GM18861 (cell line): ENCODE data around the gene CAPN1.
A peak's percentile ranks its signal among the peaks of the same experiment; 100 is the strongest.
"Not testable (repeated sequence)": the region's sequence is repeated elsewhere in the genome, so short reads cannot be mapped to it uniquely, and the experiment has no call there.

Experiments
- ATAC-seq: cut with Tn5 transposase; IDR thresholded peaks from one replicate; pipeline ENCODE4 v1.9.1; 2021; ENCODE audit not compliant: unreplicated experiment

The CAPN1 gene

DNA sequence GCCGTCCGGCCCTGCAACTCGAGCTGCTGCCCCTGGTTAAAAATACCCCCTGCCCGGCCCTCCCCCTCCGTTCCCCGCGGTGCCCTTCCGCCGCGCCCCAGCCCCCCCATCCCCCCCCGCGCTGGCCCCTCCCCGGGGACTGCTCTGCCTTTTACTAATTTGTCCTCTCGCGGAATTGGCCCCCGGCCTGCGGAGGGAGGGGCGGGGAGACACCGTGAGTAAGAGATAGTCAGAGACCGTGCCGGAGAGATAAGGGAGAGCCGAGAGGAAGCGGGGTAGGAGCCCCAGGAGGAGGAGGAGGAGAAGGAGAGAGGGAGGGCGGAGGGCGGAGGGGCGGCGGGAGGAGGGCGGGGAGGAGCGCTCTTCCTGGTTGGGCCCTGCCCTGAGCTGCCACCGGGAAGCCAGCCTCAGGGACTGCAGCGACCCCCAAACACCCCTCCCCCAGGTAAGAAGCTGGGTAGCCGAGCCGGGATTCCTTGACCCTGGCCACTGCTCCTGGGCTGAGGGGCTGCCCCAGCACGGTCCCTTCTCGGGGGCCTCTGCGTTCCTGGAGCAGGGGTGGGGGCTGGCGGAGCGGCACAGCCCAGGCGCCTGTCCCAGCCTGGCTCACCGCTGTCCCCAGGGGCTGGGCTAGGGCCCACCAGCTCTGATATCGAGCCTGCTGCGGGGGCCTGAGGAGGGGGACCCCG, at the start of gene CAPN1:
Gene CAPN1 (plus strand): TSS at position 360 of the 689 bp plus-strand sequence. CDS start 774 bp downstream, outside the sequence.
- ATAC-seq: no peak

GRCh38 chr11:65132238-65132987, 49.3 kb upstream of the CAPN1 start:
- ATAC-seq: peak; percentile 35

GRCh38 chr11:65132988-65133700, 48.6 kb upstream of the CAPN1 start:
- no peak for ATAC-seq

- no peak for ATAC-seq
Observed at GRCh38 chr11:65133724-65134123, 48.0 kb upstream of the CAPN1 start.

DNA sequence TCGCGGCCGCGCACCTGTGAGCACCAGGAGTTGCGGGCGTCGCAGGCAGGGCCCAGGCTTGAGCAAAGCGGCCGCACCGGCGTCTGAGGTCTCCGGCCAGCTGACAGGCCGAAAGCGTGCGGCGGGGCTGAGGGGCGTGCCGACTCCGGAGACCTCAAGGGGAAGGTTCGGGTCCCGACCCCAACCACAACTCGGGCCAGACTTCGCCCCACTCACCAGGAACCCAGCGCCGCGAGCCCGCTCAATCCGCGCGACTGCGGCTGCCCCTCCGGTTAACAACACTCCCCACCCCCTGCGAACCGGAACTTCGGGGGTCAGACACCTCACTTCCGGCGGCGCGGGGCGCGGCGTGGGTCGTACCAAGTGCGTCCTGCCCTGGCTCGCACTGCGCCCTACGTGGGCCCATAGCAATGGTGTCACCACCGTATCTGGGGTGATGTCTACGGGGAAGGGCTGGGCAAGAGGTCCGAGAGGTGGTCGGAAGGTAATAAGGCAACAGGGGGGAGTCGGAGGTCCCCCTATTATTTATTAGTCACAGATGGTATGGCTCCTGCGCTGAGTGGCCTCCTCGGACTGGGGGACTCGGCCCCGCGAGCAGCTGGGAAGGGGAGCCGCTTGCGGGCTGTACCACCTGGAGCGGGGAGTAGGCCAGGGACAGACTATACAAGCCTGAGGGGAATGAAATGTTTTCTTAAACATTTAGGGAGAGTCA, 47.3 kb upstream of the CAPN1 start, which contains the start of gene SYVN1:
Gene SYVN1 (minus strand): TSS at position 280 of the 712 bp plus-strand sequence. CDS start 918 bp downstream, outside the sequence.
- ATAC-seq: peak; percentile 40

DNA sequence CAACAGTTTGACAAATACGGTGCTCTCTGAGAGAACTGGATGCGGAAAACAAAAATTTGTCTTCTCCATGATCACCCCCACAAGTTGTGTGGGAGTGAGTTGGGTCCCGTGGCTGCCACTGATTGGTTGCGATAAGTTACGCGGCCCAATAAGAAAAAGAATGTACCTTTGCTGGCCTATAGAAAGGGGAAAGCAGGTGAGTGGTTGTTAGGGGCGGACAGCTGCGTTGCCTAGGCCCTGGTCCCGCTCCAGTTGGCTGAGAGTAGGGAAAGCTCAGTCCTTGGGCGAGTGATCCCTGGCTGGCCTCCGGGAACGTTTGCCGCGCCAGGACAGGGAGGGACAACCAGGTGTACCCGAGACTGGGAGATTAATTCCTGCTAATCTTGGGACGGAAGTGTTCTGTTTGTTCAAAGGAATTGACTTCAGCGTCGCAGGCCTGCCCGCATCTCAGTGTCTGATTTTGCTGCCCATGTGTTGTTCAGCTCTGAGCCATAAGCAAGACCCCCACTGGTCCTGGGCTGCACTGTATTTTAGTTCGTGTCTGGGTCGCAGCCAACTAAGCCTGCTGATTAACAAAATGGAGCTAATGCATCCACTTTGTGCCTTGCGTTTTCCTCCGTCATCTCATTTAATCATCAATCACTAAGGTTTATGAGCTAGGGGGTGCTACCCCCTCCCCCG, 46.6 kb upstream of the CAPN1 start:
- ATAC-seq: peak; percentile 60

DNA sequence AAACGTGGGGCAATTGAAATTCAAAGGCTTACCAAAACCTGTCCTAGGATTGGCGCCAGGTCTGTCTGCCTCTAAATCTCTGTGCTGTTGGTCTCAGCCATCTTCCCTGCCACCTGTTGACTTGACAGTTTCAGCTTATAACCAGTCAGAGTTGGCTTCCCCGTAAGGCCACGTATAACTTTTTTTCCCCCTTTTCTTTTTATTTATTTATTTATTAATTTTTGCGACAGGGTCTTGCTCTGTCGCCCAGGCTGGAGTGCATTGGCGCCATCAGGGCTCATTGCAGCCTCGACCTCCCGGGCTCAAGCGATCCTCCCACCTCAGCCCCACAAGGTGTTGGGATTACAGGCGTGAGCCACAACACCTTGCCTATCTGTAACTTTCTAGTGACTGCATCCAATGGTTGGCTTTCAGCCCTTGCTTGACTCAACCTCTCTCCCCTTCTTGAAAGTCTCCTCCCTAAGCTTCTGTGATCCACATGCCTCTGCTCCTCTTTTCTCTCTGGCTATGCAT, 46.0 kb upstream of the CAPN1 start:
- ATAC-seq: no peak

- no peak for ATAC-seq
Observed at GRCh38 chr11:65136515-65137096, 45.1 kb upstream of the CAPN1 start.

GRCh38 chr11:65141896-65142494, 39.7 kb upstream of the CAPN1 start:
- ATAC-seq: no peak

DNA sequence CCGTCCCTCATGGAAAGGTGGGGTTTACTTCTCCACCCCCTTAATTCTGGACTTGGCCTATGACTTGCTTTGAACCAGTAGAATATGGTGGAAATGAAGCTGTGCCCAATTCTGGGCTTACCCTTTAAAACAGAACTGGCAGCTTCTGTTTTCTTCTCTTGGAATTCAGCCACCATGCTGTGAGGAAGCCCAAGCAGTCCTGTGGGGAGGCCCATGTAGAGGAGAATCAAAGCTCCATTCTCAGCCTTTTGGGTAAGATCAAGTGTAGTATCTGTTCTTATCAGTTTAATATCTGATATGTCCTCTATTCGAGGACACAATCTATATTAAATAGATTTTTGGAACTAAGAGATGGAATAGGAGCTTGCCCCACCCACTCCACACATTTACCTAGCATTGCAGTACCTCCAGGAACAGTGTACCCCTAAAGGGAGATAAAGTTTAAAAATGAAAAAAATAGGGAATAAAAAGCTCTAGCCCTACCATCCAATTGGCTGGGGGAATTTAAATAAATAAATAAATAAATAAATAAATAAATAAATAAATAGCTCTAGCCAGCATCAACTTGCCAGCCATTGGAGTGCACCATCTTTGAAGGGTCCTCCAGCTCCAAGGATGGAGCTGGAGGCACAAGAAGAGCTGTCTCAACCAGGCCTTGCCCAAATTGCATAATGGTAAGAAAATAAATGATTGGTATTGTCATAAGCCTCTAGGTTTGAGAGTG, 34.2 kb upstream of the CAPN1 start:
- no peak for ATAC-seq

DNA sequence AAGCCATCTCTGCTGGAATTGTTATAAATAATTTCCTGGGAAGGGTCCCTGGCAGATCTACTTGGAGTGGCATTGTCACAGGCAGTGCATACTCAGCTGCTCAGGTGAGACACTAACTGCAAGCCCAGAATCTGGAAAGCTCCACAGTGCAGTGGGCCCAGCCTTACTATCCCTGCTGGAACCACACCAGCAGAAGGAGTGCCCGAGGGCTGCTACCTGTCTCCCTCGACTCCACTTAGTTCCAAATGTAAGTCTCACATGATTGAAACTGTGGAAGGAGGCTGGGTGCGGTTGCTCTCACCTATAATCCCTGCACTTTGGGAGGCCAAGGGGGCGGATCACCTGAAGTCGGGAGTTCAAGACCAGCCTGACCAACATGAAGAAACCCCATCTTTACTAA, 33.1 kb upstream of the CAPN1 start:
- no peak for ATAC-seq

GRCh38 chr11:65150131-65150508, 31.6 kb upstream of the CAPN1 start:
- ATAC-seq: not testable (repeated sequence)

DNA sequence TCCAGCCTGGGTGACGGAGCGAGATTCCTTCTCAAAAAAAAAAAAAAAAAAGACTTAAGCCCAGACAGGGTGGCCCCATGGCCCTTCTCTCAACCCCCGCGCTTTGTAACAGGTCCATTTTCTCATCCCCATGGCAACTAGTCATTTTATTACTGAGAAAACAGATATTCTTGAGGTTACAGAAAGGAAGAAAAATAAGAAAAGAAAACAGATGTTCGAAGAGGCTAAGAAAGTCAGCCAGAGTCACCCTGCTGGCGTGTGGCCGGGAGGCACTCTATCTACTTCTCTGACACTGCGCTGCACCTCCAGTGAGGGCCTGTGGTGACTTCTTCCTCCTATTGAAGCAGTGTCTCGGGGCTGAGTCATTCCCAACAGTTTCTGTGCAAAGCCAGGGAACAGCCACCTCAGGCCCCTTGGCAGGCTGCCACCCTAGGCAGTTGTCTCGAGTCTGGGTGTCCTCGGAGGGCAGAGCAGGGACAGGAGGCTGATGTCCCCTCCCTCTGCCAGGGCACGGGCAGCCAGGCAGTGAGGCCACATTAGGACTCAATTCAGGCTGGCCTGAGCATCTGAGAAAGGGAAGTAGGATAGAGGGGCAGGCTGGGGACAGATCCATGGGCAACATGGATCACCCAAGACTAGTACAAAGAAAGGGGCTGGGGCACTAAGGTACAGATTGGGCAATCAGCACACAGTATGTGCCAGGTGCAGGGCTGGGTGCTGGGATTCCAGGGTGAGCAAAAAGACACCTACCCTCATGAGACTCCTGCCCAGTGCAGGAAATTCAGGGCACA, 31.0 kb upstream of the CAPN1 start:
- no peak for ATAC-seq

DNA sequence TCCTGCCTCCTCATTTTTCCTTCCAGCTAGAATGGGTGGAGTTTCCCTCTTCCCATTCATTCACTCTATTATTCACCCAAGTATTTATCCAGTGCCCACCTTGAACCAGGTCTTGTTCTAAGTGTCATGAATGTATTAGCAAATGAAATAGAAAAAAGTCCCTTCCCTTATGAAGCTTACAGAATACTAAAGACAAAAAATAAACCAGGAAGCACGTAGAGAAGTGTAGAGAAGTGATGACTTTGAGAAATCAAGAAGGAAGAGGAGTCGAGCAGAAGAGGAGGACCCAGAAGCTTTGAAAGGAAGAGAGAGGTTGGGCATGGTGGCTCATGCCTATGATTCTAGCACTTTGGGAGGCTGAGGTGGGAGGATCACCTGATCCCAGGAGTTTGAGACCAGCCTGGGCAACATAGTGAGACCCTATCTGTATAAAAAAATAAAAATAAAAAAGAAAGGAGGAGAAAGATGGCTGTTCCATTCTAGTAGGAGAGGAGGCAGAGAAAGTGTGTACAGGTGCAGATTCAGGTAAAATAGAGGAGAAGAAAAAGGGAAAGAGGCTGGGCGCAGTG, 30.3 kb upstream of the CAPN1 start:
- ATAC-seq: no peak

DNA sequence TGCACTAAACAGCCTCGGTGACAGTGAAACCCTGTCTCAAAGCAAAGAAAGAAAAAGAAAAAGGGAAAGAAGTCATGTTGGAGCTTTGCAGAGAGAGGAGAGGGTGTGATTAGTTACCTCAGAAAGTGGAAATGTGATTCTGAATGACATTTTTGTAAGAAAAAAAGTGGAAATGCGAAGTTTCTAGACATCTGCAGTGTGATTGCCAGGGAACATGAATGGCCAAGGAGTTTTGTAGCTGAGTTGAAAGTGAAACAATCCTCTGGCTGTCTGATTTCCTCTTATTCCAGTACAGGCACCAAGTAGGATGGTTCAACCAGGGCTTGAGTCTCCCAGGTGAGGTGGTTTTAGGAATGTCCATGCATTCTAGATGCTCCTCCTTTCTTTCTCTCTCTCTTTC, 29.6 kb upstream of the CAPN1 start:
- ATAC-seq: no peak

- ATAC-seq: no peak
Observed at GRCh38 chr11:65156256-65156655, 25.5 kb upstream of the CAPN1 start.

DNA sequence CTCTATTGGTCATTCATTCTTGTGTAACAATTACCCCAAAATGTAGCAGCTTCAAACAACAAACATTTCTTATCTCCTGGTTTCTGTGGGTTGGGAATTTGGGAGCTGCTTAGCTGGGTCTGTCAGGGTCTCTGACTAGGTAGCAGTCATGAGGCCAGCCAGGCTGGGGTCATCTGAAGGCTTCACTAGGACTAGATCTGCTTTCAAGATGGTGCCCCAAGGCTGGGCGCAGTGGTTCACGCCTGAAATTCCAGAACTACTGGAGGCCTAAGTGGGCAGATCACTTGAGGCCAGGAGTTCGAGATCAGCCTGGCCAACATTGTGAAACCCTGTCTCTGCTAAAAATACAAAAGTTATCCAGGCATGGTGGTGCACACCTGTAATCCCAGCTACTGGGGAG, 24.8 kb upstream of the CAPN1 start:
- ATAC-seq: no peak

DNA sequence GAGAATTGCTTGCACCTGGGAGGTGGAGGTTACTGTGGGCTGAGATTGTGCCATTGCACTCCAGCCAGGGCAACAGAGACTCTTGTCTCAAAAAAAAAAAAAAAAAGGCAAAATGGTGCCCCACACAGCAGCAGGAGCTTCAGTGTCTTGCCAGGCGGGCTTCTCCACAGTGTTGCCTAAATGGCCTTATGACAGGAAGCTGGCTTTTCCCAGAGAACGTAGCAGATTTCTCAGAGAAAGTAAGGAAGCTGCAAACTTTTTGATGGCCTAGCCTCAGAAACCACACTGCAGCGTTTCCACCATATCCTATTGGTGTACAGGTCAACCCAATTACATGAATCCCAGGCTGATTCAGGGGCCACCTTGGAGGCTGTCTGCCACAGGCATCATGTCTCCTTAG, 24.4 kb upstream of the CAPN1 start:
- ATAC-seq: no peak
